ENCODE measurements around the gene TNFRSF19.

DNA sequence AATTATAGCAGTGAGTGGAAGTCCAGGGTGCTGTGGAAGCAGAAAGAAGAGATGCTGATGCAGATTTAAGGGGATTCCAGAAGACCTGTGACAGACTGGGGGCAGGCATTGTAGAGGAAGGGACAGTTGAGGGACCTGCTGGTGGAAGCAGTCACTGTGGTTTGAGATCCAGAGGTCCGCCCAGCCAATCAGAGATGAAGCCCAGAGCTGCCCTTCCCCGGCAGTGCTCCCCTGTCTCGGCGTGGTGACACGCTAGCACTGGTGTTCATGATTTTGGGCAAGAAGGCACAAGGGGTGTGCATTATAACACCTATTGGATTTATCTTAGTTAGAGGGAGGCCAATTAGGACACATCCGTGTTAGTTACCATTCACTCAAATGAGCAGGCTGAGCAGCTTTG is 16.1 kb downstream of the TNFRSF19 start:
- TF ChIP-seq, protein P1, sequence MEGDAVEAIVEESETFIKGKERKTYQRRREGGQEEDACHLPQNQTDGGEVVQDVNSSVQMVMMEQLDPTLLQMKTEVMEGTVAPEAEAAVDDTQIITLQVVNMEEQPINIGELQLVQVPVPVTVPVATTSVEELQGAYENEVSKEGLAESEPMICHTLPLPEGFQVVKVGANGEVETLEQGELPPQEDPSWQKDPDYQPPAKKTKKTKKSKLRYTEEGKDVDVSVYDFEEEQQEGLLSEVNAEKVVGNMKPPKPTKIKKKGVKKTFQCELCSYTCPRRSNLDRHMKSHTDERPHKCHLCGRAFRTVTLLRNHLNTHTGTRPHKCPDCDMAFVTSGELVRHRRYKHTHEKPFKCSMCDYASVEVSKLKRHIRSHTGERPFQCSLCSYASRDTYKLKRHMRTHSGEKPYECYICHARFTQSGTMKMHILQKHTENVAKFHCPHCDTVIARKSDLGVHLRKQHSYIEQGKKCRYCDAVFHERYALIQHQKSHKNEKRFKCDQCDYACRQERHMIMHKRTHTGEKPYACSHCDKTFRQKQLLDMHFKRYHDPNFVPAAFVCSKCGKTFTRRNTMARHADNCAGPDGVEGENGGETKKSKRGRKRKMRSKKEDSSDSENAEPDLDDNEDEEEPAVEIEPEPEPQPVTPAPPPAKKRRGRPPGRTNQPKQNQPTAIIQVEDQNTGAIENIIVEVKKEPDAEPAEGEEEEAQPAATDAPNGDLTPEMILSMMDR (IDR thresholded peaks at IDR 0.05) = no peak
- no peak for TF ChIP-seq POLR2A (IDR thresholded peaks at IDR 0.05)

Measured in testis (tissue), 2 donors.